HG03095 (cell line): ENCODE data around the gene SLCO1A2.
"Not testable (repeated sequence)": the region's sequence is repeated elsewhere in the genome, so short reads cannot be mapped to it uniquely, and the experiment has no call there.

Experiments used
- ATAC-seq: cut with Tn5 transposase; IDR thresholded peaks from one replicate; pipeline ENCODE4 v1.9.1; 2021; ENCODE audit warnings: moderate library complexity; ENCODE audit not compliant: unreplicated experiment

Gene SLCO1A2

DNA sequence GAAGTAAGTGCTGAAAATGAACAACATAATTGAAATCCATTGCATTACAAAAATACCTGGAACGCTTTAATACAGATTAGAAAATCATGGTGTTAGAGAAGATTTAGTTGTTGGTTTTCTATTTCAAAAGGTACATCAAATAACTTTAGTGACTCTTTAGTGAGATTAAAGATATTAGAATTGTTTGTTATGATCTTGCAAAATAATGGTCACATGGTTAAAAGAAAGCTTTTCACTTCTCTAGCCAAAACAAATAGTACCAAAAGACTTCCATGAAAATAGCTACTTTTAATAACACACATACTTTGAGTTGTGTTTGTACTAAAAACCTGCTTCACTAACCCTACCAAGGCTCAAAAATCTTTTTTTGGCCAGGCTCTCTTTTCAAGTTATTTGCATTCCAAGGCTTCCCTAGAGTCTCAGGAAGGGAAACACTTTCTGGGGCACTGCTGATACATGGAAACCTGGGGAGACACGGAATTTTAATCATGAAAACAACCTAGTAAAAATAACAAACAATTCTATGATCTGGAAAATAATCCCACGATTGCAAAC is at the start of gene SLCO1A2:
TSS of gene SLCO1A2 (minus strand) at position 147 of the 555 bp plus-strand sequence. CDS start 270 bp downstream, outside the sequence.
- no peak for ATAC-seq

- ATAC-seq, result no peak
These were observed 49.5 kb upstream of the SLCO1A2 start for GRCh38 chr12:21384261-21384660.

GRCh38 chr12:21381320-21381719 is 46.6 kb upstream of the SLCO1A2 start:
- ATAC-seq, result not testable (repeated sequence)

DNA sequence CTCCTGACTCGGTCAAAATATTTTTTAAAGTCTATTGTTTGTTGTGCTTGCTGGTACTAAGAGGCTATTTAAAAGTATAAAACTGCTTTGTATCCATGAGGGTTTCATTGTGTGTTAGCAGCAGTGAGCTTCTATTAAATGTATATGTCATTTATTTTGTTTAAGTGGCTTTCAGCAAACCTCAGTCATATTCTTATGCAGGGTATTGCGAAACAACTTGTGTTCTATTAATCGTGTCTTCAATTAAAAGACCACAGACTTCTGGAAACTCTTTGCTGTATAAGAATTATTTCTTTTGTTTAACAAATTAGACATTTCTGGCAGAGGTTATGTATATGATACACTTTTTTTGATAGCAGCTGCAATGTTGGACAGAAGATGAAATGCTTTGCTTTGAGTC is 44.5 kb upstream of the SLCO1A2 start:
- no peak for ATAC-seq

DNA sequence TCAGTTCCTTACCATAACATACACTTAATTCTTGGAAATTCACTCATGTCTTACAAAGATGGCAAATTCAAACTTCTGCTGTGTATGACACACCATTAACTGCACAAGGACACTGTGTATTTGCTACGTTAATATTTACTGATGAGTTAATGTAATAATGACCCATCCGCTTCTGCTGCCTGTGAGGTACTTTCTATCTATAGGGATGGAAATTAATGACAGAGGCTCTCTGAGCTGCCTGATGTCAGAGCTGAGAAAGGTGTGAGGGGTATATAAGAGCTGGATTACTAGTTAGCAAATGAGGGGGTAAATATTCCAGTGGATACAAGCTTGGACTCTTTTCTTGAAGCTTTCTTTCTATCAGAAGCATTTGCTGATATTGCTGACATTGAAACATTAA is 37.9 kb upstream of the SLCO1A2 start, which contains the start of gene IAPP:
TSS of gene IAPP (plus strand) at position 301 of the 400 bp plus-strand sequence. CDS start 450 bp downstream, outside the sequence.
- ATAC-seq, result no peak

- no peak for ATAC-seq
These were observed 36.2 kb upstream of the SLCO1A2 start for GRCh38 chr12:21370845-21371449.

DNA sequence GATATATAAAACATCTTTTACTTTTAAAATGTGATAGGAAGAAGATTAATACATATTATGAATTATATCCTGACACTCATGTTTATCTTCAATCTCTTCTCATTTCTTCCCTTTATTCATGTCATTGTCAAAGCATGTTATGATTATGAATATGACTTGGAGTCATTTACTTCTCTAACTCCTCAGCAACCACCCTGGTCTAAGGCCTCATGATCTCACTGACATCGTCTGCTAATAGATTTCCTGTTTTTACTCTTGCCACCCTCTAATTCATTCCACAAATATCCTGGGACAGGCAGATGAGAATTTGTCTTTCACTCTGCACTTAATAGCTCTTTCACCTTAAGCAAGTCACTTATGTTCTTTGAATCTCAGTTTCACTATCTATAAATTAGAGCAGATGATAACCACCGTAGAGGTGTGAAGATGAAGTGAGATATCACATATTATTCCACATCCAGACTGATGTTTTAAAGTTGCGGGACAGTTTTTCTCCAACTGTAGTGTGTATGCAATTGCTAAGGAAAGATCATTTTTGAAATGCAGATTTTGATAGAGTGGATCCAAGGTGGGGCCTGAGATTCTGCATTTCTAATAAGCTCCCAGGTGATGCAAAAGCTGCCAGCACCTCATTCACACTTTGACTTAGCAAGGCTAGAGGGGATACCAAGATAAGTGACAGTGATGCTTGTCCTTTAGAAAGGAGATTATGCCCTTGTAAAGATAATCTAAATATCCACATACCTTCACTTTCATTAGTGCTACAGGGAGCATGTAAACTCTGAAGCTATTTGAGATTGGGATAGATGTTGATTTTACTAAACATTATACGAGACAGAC is 34.6 kb upstream of the SLCO1A2 start:
- ATAC-seq, result no peak

DNA sequence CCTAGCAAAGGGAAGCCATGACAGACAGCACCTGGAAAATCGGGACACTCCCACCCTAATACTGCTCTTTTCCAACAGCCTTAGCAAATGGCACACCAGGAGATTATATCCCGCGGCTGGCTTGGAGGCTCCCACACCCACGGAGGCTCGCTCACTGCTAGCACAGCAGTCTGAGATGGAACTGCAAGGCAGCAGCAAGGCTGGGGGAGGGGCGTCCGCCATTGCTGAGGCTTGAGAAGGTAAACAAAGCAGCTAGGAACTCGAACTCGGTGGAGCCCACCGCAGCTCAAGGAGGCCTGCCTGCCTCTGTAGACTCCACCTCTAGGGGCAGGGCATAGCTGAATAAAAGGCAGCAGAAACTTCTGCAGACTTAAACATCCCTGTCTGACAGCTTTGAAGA is 25.9 kb upstream of the SLCO1A2 start:
- ATAC-seq, result not testable (repeated sequence)

DNA sequence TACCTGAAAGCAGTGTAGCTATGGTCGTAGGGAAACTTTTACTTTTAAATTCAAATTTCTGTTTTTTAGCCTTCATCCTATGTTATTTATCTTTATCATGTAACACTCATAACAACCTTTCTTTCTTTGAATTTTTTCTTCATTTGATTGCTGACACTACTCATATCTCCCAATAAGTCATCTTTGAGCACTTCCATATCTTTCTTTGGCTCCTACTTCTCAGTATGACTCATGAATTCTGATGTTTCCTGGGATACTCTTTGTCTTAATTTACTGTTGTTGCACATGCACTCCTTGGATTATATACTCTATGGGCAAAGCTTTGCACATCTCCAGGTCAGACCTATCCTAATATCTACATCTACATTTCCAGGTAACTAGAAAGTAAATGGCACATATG is 19.9 kb upstream of the SLCO1A2 start:
- no peak for ATAC-seq

GRCh38 chr12:21353948-21354347 is 19.2 kb upstream of the SLCO1A2 start:
- ATAC-seq, result no peak

GRCh38 chr12:21353487-21353886 is 18.8 kb upstream of the SLCO1A2 start:
- no peak for ATAC-seq

DNA sequence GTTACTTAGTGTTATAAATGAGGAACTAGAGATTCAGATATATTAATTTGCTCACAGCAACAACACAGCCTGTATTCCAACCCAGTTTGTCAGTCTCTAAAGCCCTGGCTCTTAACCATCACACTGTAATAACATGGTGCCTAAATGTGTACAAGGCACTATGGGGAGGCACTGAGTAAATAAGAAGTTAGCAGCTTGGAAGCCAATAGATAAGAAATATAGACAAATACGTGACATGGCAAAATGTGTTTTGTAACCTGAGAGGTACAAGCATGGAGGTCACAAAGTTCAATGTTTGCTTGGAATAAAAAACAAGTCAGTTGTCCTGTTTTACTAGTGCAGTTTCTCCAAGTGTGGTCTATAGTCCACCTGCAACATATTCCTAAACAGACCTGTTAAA is 16.3 kb upstream of the SLCO1A2 start:
- no peak for ATAC-seq

- no peak for ATAC-seq
These were observed 12.0 kb upstream of the SLCO1A2 start for GRCh38 chr12:21346542-21347205.

- ATAC-seq, result no peak
These were observed 8.9 kb upstream of the SLCO1A2 start for GRCh38 chr12:21343636-21344035.

GRCh38 chr12:21341769-21342168 is 7.1 kb upstream of the SLCO1A2 start:
- no peak for ATAC-seq

GRCh38 chr12:21340403-21340802 is 5.7 kb upstream of the SLCO1A2 start:
- ATAC-seq, result no peak

- ATAC-seq, result no peak
These were observed 5.2 kb upstream of the SLCO1A2 start for GRCh38 chr12:21339921-21340320.

DNA sequence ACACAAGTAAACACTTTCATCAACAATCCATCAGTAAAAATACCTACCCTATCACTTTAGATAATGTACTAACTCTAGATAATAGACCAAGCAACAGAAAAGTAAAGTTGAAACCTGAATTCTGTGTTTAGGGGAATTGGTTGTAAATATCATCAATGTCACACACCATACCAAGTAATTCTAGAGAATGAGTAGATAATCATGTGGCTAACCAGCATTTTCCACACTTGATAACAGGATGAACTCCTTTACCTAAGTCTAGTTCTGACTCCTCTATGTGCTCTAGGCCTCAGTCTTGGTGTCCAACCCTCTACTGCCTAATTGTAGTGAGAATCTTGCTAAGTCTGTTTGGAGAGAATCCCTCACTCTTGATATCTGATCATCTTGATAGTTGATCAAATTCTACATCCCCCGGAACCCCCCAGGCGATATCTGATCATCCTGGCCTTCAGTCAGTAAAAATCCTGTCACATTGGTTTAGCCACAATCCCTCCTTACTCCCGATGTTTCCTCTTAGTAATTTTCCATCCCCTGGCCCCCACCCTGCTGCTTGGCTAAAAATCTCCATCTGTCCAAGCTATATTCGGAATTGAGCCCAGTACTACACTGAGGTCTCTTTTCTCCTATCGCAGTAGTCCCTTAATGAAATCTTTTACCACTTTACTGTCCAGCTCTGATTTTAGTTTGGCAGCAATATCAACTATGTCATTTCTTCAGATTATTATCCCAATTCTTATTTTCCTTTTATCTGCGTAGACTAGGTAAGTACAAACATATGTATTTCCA is 3.4 kb upstream of the SLCO1A2 start:
- ATAC-seq, result no peak

- ATAC-seq, result no peak
These were observed 2.7 kb upstream of the SLCO1A2 start for GRCh38 chr12:21337453-21337852.

- no peak for ATAC-seq
These were observed 1.9 kb upstream of the SLCO1A2 start for GRCh38 chr12:21336656-21337055.
